Karpas-422 (cell line): Measurements from ENCODE around the gene TNFSF13. TPM values are rescaled to one million over a fixed set of nuclear protein-coding genes. Genes with fewer than 3 reads are reported as not detected.

Source experiments
- DNase-seq: peaks from one replicate; pipeline ENCODE4 v3.0.0-alpha.2; 2015
- H2AFZ ChIP-seq: fragments of 200-600 bp; sonication (generic); 2 replicates; pipeline ENCODE4 v1.6.1; 2014; ENCODE audit warnings: antibody characterized with exemption, low read length, mixed read lengths
- H3K27ac ChIP-seq: fragments of 200-600 bp; sonication (generic); 2 replicates; pipeline ENCODE4 v1.5.1; 2014; ENCODE audit warnings: mild to moderate bottlenecking, low read length, moderate library complexity
- H3K27me3 ChIP-seq: fragments of 200-600 bp; sonication (generic); 2 replicates; pipeline ENCODE4 v1.6.1; 2014; ENCODE audit warnings: low read length, mixed read lengths
- H3K36me3 ChIP-seq: fragments of 200-600 bp; sonication (generic); 2 replicates; pipeline ENCODE4 v1.6.1; 2014; ENCODE audit warnings: low read length, mixed read lengths; ENCODE audit not compliant: insufficient read depth
- H3K4me1 ChIP-seq: fragments of 200-600 bp; sonication (generic); 2 replicates; pipeline ENCODE4 v1.6.1; 2014; ENCODE audit warnings: mild to moderate bottlenecking, low read length, mixed read lengths
- H3K4me2 ChIP-seq: fragments of 200-600 bp; sonication (generic); 2 replicates; pipeline ENCODE4 v1.6.1; 2014; ENCODE audit warnings: low read length, low read depth, mild to moderate bottlenecking; ENCODE audit not compliant: poor library complexity, severe bottlenecking
- H3K4me3 ChIP-seq: fragments of 200-600 bp; sonication (generic); 2 replicates; pipeline ENCODE4 v1.5.1; 2014; ENCODE audit warnings: mild to moderate bottlenecking, antibody characterized with exemption, low read length, mixed read lengths
- H3K79me2 ChIP-seq: fragments of 200-600 bp; sonication (generic); 2 replicates; pipeline ENCODE4 v1.6.1; 2014; ENCODE audit warnings: mild to moderate bottlenecking, low read length, mixed read lengths
- H3K9ac ChIP-seq: fragments of 200-600 bp; sonication (generic); 2 replicates; pipeline ENCODE4 v1.6.0; 2014; ENCODE audit warnings: low read length
- H3K9me2 ChIP-seq: fragments of 200-600 bp; sonication (generic), shearing (Covaris generic); replicated peaks from 2 replicates; pipeline ENCODE4 v1.6.0; 2014; ENCODE audit warnings: mild to moderate bottlenecking, low read length, moderate library complexity; ENCODE audit not compliant: insufficient read depth
- H3K9me3 ChIP-seq: fragments of 300-700, 200-600 bp; sonication (generic); 2 replicates; pipeline ENCODE4 v1.6.1; 2014; ENCODE audit warnings: low read length, mixed read lengths
- H4K20me1 ChIP-seq: fragments of 200-600 bp; sonication (generic); 2 replicates; pipeline ENCODE4 v1.6.1; 2014; ENCODE audit warnings: mild to moderate bottlenecking, antibody characterized with exemption, low read length, low read depth; ENCODE audit not compliant: insufficient read depth
- total RNA-seq: library from RNA; depleted of rRNA; stranded (reverse); fragments of >200 nt; shearing (Covaris generic); gene quantifications from 2 replicates; pipeline ENCODE4 v1.2.3, GENCODE V29; 2014; ENCODE audit warnings: low replicate concordance

TNFSF13 gene
- total RNA-seq, 1 experiment from 2014 or later = 4.0 TPM

DNA sequence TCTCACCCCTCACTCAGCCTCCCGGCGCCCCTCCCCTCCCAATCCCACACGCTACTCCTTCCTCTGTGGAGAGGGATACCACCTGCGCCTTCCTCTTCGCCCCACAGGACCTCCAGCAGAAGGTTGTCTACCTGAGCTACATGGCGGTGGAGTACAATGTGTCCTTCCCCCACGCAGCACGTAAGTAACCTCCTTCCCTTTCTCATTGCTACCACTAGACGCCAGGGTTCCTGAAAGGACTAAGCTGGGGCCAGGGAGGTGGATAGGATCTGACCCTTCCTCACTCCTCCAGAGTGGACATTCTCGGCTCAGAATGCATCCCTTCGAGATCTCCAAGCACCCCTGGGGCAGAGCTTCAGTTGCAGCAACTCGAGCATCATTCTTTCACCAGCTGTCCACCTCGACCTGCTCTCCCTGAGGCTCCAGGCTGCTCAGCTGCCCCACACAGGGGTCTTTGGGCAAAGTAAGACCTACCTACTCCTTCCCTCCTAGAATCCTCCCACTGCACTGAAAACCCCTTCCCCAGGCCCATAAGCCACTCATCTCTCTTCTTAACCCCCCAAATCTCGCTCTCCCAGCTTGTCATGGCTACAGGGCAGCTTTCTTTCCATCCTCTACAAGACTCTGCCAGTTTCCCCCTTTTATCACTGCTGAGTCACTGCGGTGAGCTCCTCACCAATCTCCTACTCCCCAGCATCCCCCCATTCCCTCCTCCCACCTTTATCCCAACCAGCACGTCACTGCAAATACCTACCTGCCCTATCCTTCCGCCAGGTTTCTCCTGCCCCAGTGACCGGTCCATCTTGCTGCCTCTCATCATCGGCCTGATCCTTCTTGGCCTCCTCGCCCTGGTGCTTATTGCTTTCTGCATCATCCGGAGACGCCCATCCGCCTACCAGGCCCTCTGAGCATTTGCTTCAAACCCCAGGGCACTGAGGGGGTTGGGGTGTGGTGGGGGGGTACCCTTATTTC lies 22.3 kb downstream of the TNFSF13 start:
- peaks cover 13% of the 10 kb centered on the region for H3K79me2 ChIP-seq
- H3K4me3 ChIP-seq = no peak overlapping the region
- no peak overlapping the region for H3K9ac ChIP-seq

GRCh38 chr17:7582396-7583252 lies 24.1 kb downstream of the TNFSF13 start:
- no peak for DNase-seq
- peak overlapping the region; percentile 87; the same call in 1 of the 2 replicates for H3K9ac ChIP-seq
- H3K4me1 ChIP-seq = peaks cover 43% of the 10 kb centered on the region
- H3K9me3 ChIP-seq = no peaks in the 10 kb centered on the region
- H3K27me3 ChIP-seq = no peaks in the 10 kb centered on the region
- H4K20me1 ChIP-seq = 0 out of 2 replicates have a peak, but pooled peaks cover 3% of the 10 kb centered on the region
- peaks cover 16% of the 10 kb centered on the region for H3K79me2 ChIP-seq
- H3K9me2 ChIP-seq = no peaks in the 10 kb centered on the region
- peaks cover 4% of the 10 kb centered on the region; the same call in 1 of the 2 replicates for H3K36me3 ChIP-seq
- peak overlapping the region; percentile 89; the same call in 1 of the 2 replicates for H3K4me3 ChIP-seq
- no peak overlapping the region; the same call in 1 of the 2 replicates for H3K27ac ChIP-seq
- H3K4me2 ChIP-seq = peak overlapping the region; percentile 94
- no peak overlapping the region for H2AFZ ChIP-seq

More for the DNA sequence above, 22.3 kb downstream of the TNFSF13 start:
- Histone ChIP-seq H4K20me1 (peaks cover 15% of the 10 kb centered on the region), H2AFZ (no peak overlapping the region), H3K4me2 (no peak overlapping the region), H3K27me3 (no peaks in the 10 kb centered on the region), H3K9me3 (no peaks in the 10 kb centered on the region), H3K9me2 (no peaks in the 10 kb centered on the region), H3K4me1 (peaks cover 60% of the 10 kb centered on the region), H3K27ac (no peak overlapping the region), H3K36me3 (peaks cover 22% of the 10 kb centered on the region)
- DNase-seq = no peak

- H3K36me3 ChIP-seq = no peaks in the 10 kb centered on the region
Observed at GRCh38 chr17:7583253-7584109, 24.9 kb downstream of the TNFSF13 start, which contains the start of gene MPDU1. TSS of gene MPDU1 (plus strand) at chr17:7583852. CDS start at chr17:7583863, 11 bp downstream.

GRCh38 chr17:7586673-7587419 lies 28.3 kb downstream of the TNFSF13 start:
- peaks cover 3% of the 10 kb centered on the region; the same call in 1 of the 2 replicates for H3K36me3 ChIP-seq
- peak; percentile 86 for DNase-seq
- no peaks in the 10 kb centered on the region for H3K9me3 ChIP-seq
- no peaks in the 10 kb centered on the region for H3K27me3 ChIP-seq
- H4K20me1 ChIP-seq = no peaks in the 10 kb centered on the region
- no peak overlapping the region for H3K27ac ChIP-seq
- peaks cover 21% of the 10 kb centered on the region for H3K4me1 ChIP-seq
- H3K4me3 ChIP-seq = no peak overlapping the region
- H3K79me2 ChIP-seq = peaks cover 16% of the 10 kb centered on the region
- no peak overlapping the region for H2AFZ ChIP-seq
- H3K9me2 ChIP-seq = no peaks in the 10 kb centered on the region
- H3K9ac ChIP-seq = no peak overlapping the region
- H3K4me2 ChIP-seq = no peak overlapping the region

More at GRCh38 chr17:7583253-7584109, 24.9 kb downstream of the TNFSF13 start, which contains the start of gene MPDU1:
- peak within 1 kb of the TSS; percentile 51; the same call in 1 of the 2 replicates for H2AFZ ChIP-seq
- H3K9me3 ChIP-seq = no peaks in the 10 kb centered on the region
- H3K4me3 ChIP-seq = peak within 1 kb of the TSS; percentile 89
- peaks cover 36% of the 10 kb centered on the region for H3K4me1 ChIP-seq
- no peaks in the 10 kb centered on the region for H3K27me3 ChIP-seq
- peak within 1 kb of the TSS; percentile 94 for H3K4me2 ChIP-seq
- H3K9me2 ChIP-seq = no peaks in the 10 kb centered on the region
- DNase-seq = peak; percentile 98
- peak within 1 kb of the TSS; percentile 89 for H3K27ac ChIP-seq
- peak within 1 kb of the TSS; percentile 87 for H3K9ac ChIP-seq
- no peaks in the 10 kb centered on the region for H4K20me1 ChIP-seq
- H3K79me2 ChIP-seq = peaks cover 16% of the 10 kb centered on the region

DNA sequence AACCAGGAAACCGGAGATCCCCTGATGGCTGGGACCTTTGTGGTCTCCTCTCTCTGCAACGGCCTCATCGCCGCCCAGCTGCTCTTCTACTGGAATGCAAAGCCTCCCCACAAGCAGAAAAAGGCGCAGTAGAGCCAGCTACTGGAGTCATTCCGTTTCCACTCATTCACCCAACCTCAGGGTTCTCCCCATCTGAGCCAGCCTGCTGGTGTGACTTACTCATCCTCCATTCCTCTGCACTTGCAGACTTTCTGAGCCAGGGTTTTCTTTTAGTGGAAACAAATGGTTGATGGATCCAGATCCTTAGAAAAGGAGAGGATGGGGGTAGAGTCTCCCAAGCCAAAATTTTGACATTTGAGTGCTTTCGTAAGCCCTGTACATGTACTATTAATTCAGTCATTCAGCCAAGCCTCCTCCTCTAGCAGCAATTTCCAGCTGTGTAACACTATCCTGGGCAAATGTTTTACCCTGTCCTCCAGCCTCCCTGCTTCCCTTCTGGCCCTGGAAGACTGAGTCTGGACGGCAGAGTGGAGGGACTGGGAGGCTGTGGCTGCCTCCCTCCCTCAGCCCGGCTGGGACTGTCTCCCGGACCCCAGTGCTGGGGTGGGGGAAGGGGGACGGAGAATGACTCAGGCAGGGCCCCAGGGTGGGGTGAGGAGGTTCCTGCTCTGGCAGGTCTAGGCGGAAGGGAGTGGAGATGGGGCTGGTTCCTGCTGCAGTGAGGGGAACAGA lies 29.0 kb downstream of the TNFSF13 start:
- Histone ChIP-seq H2AFZ (no peak overlapping the region), H3K36me3 (peaks cover 7% of the 10 kb centered on the region; the same call in 1 of the 2 replicates), H3K27ac (no peak overlapping the region), H3K4me1 (peaks cover 19% of the 10 kb centered on the region), H3K79me2 (peaks cover 16% of the 10 kb centered on the region), H3K9me2 (no peaks in the 10 kb centered on the region), H3K4me3 (no peak overlapping the region), H3K27me3 (no peaks in the 10 kb centered on the region), H3K9me3 (no peaks in the 10 kb centered on the region), H4K20me1 (no peaks in the 10 kb centered on the region), H3K4me2 (no peak overlapping the region), H3K9ac (no peak overlapping the region)
- no peak for DNase-seq

- H3K4me3 ChIP-seq = no peak overlapping the region
- no peaks in the 10 kb centered on the region for H3K9me2 ChIP-seq
- H3K27me3 ChIP-seq = no peaks in the 10 kb centered on the region
- H3K79me2 ChIP-seq = peaks cover 16% of the 10 kb centered on the region
- peaks cover 7% of the 10 kb centered on the region; the same call in 1 of the 2 replicates for H3K36me3 ChIP-seq
- no peak for DNase-seq
- H3K27ac ChIP-seq = no peak overlapping the region
- H4K20me1 ChIP-seq = no peaks in the 10 kb centered on the region
- H3K4me1 ChIP-seq = peaks cover 9% of the 10 kb centered on the region
- no peak overlapping the region for H3K4me2 ChIP-seq
- no peak overlapping the region for H3K9ac ChIP-seq
- no peak overlapping the region for H2AFZ ChIP-seq
- no peaks in the 10 kb centered on the region for H3K9me3 ChIP-seq
Observed at GRCh38 chr17:7588553-7589203, 30.1 kb downstream of the TNFSF13 start.
